OCI-LY3 (cell line): ENCODE results near the gene SUZ12.

Experiments used
- EZH2phosphoT487 ChIP-seq: fragments of 200-600 bp; shearing (Covaris generic); IDR thresholded peaks from 2 replicates; pipeline ENCODE4 v1.6.1; 2018; ENCODE audit warnings: antibody characterized with exemption, mixed run types, low read depth
- TF ChIP-seq, protein P1 (sequence below): fragments of 200-600, 300-600 bp; sonication (generic); IDR thresholded peaks from 2 replicates; pipeline ENCODE4 v1.5.1; 2014; ENCODE audit warnings: antibody characterized with exemption, low read length, low read depth

DNA sequence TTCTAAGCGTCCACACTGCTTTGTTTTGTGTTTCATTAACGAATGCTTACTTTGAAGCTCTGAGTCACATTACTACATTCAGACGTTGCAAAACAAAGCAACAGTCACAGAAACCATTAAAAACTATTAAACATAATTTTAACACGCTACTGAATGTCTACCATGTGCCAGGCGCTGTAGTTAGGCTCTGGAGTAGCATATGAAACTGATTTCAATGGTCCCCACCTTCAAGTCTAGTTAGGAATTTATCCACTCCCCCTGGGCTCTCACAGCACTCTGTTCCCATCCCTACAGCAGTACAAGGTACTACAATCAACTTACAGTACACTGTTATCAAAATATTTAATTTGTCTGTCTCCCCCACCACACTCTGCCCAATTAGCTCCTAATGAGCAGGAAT, 35.9 kb upstream of the SUZ12 start:
- TF ChIP-seq, protein P1, sequence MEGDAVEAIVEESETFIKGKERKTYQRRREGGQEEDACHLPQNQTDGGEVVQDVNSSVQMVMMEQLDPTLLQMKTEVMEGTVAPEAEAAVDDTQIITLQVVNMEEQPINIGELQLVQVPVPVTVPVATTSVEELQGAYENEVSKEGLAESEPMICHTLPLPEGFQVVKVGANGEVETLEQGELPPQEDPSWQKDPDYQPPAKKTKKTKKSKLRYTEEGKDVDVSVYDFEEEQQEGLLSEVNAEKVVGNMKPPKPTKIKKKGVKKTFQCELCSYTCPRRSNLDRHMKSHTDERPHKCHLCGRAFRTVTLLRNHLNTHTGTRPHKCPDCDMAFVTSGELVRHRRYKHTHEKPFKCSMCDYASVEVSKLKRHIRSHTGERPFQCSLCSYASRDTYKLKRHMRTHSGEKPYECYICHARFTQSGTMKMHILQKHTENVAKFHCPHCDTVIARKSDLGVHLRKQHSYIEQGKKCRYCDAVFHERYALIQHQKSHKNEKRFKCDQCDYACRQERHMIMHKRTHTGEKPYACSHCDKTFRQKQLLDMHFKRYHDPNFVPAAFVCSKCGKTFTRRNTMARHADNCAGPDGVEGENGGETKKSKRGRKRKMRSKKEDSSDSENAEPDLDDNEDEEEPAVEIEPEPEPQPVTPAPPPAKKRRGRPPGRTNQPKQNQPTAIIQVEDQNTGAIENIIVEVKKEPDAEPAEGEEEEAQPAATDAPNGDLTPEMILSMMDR, result no peak
- TF ChIP-seq EZH2phosphoT487, result no peak
